RPMI7951 (cell line): ENCODE measurements around the gene TINCR. TPM values are rescaled to one million over a fixed set of nuclear protein-coding genes. Genes with fewer than 3 reads are reported as not detected.

Experiments used
- DNase-seq: peaks from one replicate; pipeline ENCODE4 v3.0.0-alpha.2; 2012; ENCODE audit warnings: low read depth
- total RNA-seq: library from RNA; depleted of rRNA; stranded (reverse); fragments of >200 nt; shearing (Covaris generic); gene quantifications from 2 replicates; pipeline ENCODE4 v1.2.3, GENCODE V29; 2014; rRNA removed

TINCR gene
- total RNA-seq, 1 experiment from 2014 or later, result 0.12 TPM

GRCh38 chr19:5514001-5514400 is 53.8 kb downstream of the TINCR start:
- DNase-seq, result no peak

GRCh38 chr19:5512715-5513114 is 55.0 kb downstream of the TINCR start:
- DNase-seq, result no peak

Other genes starting within 250 kb of the TINCR start
- gene PTPRS, start 227.1 kb downstream of the TINCR start, total RNA-seq, result 44.9 and 45.8 TPM in 2 replicates
- gene ZNRF4, start 112.5 kb downstream of the TINCR start, total RNA-seq, result not detected in 2 replicates
- gene SAFB2, start 54.8 kb upstream of the TINCR start, total RNA-seq, result 13.6 and 14.9 TPM in 2 replicates
- 19.5 and 21.9 TPM in 2 replicates for gene SAFB, start 55.1 kb upstream of the TINCR start, total RNA-seq
- 67.8 and 68.8 TPM in 2 replicates for gene MICOS13, start 112.6 kb upstream of the TINCR start, total RNA-seq
- gene HSD11B1L, start 113.1 kb upstream of the TINCR start, total RNA-seq, result 9.5 and 22.4 TPM in 2 replicates
- 738 and 947 TPM in 2 replicates for gene RPL36, start 122.3 kb upstream of the TINCR start, total RNA-seq
- 34.6 and 38.2 TPM in 2 replicates for gene LONP1, start 152.2 kb upstream of the TINCR start, total RNA-seq
- not detected in 2 replicates for gene CATSPERD, start 152.7 kb upstream of the TINCR start, total RNA-seq
- gene PRR22, start 216.8 kb upstream of the TINCR start, total RNA-seq, result 0.48 and 0.68 TPM in 2 replicates
- 24.5 and 35.3 TPM in 2 replicates for gene DUS3L, start 223.2 kb upstream of the TINCR start, total RNA-seq
- gene NRTN, start 237.1 kb upstream of the TINCR start, total RNA-seq, result not detected in 2 replicates